ENCODE data around the gene SSPN.

DNA sequence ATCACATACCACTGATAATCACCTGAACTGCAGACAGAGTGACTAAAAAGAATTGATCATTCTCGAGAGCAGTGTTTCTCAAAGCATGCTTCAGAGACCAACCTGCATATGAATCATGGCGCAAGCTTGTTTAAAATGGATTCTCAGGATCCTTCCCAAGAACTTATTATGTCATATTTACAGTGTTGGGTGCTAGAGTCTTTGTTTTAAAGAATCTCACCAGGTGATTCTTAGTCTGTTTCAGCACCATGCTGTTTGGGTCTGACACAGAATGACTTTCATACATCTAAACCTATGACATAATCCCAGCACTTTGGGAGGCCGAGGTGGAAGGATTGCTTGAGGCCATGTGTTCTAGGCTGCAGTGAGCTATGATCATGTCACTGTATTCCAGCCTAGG is 31.3 kb upstream of the SSPN start:
- TF ChIP-seq ZFP30 (CRISPR knock-in tag; IDR thresholded peaks at IDR 0.05) (no peak), CSRNP3 (CRISPR knock-in tag; IDR thresholded peaks at IDR 0.05) (no peak), ZFP3 (CRISPR knock-in tag; IDR thresholded peaks at IDR 0.05) (no peak), ARNTL (CRISPR knock-in tag; IDR thresholded peaks at IDR 0.05; ENCODE audit: borderline replicate concordance, low read depth) (no peak)
- TF ChIP-seq, protein P1, sequence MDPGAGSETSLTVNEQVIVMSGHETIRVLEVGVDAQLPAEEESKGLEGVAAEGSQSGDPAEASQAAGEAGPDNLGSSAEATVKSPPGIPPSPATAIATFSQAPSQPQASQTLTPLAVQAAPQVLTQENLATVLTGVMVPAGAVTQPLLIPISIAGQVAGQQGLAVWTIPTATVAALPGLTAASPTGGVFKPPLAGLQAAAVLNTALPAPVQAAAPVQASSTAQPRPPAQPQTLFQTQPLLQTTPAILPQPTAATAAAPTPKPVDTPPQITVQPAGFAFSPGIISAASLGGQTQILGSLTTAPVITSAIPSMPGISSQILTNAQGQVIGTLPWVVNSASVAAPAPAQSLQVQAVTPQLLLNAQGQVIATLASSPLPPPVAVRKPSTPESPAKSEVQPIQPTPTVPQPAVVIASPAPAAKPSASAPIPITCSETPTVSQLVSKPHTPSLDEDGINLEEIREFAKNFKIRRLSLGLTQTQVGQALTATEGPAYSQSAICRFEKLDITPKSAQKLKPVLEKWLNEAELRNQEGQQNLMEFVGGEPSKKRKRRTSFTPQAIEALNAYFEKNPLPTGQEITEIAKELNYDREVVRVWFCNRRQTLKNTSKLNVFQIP (CRISPR knock-in tag; IDR thresholded peaks at IDR 0.05; ENCODE audit: borderline replicate concordance, low read depth): no peak

All from SK-N-SH treated with all-trans-retinoic acid at 6 μM for 48 hours (cell line).